HG03469 (cell line): ENCODE results near the gene PTGIS.

Experiments
- ATAC-seq: cut with Tn5 transposase; IDR thresholded peaks from one replicate; pipeline ENCODE4 v1.9.1; 2021; ENCODE audit warnings: mild to moderate bottlenecking, moderate library complexity, moderate number of reproducible peaks; ENCODE audit not compliant: unreplicated experiment

Gene PTGIS

DNA sequence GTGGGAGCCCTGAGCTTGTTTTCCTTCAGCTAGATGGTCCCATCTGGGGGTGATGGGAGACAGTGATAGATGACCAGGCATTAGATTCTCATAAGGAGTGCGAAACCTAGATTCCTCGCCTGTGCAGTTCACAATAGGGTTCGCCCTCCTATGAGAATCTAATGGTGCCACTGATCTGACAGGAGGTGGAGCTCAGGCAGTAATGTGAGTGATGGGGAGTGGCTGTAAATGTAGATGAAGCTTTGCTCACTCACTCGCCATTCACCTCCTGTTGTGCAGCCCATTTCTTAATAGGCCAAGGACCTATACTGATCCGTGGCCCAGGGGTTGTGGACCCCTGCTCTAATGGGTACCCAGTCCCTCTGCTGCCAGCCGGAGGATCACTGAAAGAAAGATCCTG, 64.8 kb downstream of the PTGIS start:
- no peak for ATAC-seq

DNA sequence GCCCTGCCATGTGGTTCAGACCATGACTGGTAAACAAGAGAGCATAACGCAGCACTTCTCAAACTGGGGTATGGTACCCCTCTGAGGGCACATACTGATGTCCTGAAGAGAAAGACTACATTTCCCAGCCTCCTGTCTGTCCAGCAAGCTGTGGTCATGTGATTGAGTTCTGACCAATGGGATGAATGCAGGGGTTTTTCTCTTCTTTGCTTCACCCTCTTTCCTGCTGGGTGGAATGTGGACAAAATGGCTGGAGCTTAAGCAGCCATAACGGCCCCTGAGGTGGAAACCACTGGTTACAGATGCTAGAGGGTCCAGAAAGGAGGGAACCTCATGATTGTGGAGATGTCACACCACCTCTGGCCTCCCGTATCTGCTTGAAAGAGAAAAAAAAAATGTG, 66.0 kb downstream of the PTGIS start:
- no peak for ATAC-seq

DNA sequence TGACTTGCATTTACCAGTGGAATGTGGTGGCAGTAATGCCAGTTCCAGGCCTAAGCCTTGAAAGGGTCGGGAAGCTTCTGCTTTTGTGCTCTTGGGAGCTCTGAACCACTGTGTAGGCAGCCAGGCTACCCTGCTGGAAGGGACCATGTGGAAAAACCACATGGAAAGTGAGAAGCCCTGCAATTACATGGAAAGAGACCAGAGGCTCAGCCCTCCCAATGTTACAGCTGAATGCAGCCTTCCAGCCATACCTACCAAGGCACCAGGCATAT, 70.6 kb downstream of the PTGIS start:
- no peak for ATAC-seq

DNA sequence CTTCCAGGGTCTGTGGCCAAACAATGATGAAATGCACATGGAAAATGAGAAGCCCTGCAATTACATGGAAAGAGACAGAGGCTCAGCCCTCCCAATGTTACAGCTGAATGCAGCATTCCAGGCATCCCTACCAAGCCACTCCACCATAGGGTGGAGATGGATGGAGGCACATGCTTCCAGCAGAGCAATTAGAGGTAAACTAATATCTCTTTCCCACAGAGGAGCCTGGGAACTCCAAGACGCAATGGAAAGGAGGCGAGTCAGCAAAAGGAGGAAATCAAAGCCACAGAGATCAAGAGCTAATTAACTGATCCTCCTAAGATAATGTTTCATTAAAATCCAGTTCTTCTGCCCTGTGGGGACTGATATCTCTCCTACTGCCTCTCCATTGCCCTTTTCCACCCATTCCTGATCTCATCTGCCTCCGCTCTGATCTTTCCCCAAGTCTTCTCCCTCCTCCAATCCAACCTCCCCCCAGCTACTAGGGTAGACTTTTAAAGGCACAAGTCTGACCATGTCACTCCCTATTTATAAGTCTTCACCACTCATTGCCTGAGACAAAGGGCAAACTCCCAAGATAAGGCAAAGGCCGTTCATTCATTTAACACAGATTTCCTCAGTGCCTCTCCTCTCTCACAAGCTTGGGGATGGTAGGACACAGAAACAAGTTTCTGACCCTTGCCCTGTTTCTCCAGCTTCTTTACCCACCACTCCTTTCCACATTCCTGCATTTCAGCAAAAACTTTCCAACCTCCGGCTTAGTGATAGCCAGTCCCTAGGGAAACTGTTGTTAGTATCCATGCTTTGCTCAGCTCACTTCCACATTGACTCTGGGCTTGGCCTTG, 71.2 kb downstream of the PTGIS start:
- ATAC-seq: no peak

DNA sequence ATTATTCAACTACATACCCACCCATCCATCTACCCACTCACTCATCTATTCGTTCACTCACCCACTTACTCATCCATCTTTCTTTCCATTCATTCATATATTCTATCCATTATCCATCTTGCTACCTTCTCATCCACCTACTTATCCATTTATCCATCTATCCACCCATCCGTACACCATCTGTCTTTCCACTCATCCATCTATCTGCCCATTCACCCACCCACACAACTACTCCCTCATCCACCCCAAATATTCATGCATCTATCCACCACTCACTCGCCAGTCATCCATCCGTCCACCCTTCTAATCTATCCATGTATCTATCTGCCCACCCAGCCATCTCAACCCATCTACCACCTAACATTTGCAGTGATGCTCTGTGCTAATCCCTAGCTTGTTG, 71.9 kb downstream of the PTGIS start:
- no peak for ATAC-seq

DNA sequence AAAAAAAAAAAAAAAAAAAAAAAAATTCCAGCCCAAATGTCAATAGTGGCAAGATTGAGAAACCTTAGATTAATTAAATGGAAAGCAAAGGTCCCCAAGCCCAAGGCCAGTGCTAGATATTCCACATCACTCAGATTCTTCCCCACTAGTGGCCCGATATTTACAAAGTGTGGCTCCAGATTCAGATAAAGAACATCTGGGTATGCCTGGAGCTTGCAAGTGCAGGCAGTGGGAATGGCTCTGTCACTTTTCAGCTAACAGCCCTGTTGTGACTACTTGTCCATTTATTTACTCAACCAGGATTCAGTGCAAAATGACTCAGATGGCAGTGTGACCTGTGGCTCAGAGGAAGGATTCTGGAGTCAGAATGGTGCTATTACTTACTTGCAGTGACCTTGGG, 77.2 kb downstream of the PTGIS start:
- ATAC-seq: no peak

DNA sequence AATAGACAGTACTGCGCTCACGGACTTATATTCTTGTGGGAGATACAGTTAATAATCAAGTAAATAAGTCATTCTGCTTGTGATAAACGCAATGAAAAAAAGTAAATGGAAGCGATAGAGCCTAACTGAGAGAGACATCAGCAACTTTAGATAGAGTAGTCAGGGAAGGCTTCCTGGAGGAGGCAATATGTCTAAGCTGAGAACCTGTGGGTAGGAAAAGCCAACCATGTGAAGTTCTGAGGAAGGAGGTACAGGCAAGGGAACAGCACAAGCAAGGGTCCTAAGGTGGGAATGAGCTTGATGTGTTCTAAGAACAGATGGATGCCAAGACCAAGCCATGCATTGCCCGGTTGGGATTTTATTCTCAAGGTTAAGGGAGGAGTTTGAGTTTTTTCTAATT, 78.2 kb downstream of the PTGIS start:
- no peak for ATAC-seq

DNA sequence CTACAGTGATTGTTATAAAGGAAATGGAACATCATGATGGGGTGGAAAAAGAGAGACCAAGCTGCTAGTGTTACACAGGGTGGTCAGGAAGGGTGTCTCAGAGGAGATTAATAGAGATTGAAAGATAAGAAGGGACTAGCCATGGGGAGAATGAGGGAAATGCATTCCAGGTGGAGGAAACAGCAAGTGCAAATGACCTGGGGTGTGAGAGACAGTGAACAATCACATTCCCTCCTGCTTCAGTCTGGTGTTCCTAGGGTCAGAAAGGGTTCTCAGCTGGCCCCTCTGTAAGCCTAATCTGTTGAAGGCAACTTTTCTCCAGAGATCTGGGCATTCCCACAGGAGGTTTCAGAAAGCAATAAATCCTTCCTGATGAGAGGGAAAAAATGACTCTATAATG, 81.9 kb downstream of the PTGIS start:
- ATAC-seq: no peak

DNA sequence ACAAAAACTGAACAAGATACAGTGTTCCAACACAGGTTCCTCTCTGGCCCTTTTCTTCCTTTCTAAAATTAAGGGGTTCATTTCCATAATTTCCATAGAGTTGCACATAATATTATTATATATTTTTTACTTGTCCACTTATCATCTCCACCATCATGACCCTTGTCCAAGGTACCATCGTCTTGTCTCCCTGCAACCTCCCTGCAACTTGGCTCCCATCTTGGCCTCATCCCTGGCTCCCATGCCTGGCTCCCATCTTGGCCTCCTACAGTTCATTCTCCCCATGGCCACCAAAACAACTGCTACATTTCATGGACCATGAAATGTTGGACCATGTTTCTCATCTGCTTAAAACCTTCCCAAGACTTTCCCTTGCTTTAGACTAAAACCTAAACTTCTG, 82.4 kb downstream of the PTGIS start:
- ATAC-seq: no peak

DNA sequence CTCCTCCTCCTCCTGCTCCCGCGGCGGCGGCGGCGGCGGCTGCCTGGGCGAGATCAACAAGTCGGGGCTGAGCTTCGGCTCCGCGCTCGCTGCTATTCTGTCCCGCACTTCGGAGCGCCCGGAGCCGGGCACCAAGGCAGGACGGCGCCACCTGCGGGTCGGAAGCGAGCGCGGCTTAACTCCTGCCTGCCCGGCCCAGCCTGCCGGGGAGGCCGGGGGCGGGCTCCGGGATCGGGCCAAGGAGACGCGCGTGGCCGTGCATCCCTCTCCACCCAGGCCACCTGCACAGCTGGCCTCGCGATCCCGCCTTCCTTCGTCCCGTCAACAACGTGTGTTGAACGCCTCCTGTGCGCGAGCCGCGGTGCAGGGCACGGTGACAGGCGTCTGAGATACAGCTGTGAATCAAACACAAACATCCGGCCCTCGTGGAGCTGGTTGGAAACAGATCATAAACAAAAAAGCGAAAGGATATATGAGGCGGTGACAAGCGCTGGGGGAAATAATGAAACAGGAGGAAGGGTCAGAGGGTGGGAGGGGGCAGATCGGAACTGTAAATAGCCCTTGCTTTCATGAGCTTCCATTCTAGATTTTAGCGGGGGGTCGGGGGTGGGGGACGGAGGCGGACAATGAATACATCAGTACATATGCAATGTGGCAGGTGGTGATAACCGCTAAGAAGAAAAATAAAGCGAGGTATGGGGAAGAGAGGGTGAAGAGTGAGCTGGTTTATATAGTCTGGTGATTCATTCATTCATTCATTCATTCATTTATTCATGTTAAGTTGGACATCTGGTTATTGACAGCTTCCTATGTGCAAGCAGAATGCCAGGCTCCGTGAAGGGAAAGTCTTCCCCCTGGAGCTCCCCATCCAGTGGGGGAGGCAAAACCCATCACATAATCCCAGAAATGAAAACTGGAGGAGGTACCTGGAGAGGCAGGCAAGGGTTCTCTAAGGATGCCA, 83.5 kb downstream of the PTGIS start:
- no peak for ATAC-seq

DNA sequence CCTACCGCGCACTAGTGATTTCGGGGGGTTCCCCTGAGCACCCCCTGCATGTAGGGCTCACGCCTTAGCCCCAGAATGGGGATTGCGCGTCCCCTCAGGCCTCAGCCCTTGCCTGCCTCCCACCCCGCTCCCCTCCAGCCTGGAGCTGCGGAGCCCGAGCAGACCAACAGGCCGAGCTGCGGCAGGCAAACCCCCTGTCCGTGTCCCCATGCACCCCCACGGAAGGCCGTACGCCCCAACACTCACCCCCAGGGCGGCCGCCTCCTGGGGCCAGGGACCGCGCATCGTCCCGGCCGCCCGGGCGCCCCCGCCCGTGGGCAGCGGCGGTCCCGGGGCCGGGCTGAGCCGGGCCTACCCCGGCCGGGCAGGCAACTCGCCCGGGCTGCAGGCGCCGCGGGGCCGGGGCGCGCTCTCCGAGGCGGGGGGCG, 84.2 kb downstream of the PTGIS start:
- no peak for ATAC-seq

DNA sequence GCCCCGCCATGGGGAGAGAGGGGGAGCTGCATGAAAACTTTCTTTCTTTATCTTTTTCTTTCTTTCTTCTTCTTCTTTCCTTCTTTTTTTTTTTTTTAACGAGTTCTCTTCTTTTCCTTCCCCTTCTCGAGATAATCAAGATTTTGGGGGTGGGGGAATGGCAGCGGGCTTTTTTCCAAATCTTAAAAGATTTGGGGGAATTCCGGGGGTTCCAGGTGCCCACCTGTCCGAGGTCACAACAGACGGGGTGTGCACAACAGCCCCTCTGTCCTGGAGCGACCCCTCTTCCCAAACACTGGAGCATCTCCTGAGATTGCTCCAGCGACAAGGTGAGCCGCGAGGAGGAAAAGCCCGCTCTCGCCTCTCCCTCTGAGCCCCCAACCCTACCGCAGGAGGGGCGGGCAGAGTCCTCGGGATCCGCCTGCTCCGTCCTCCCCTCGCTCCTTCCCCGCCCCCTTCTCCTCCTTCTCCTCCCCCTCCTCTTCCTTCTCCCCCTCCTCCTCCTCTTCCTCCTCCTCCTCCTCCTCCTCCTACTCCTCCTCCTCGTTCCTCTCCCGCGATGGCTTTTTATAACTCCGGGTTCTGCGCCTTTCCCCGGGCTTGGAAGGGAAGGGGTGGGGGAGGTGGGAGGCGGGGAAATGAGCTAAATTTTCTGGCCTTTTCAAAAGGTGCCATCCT, 84.8 kb downstream of the PTGIS start:
- ATAC-seq: no peak

DNA sequence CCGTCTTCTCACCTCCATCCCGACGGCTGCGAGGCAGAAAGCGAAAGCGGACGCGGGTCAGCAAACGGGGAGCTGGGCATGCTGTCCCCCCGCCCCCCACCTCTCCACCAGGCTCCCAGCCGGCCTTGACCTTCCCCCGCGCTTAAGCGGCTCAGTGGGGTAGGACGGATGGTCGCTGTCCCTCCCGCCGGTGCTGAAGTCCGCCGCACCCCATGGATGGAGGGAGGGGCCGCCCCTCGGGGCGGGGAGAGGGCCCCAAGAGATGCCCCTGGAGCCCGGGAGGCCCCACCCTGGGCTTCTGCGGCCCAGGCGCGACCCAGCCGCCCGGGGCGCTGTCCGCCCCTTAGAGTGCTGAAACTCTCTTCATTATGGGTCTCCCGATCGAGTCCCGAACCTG, 85.3 kb downstream of the PTGIS start, which contains the start of gene KCNB1:
Gene KCNB1 (minus strand): TSS at position 48 of the 397 bp plus-strand sequence. CDS start 188 bp downstream, outside the sequence.
- no peak for ATAC-seq

DNA sequence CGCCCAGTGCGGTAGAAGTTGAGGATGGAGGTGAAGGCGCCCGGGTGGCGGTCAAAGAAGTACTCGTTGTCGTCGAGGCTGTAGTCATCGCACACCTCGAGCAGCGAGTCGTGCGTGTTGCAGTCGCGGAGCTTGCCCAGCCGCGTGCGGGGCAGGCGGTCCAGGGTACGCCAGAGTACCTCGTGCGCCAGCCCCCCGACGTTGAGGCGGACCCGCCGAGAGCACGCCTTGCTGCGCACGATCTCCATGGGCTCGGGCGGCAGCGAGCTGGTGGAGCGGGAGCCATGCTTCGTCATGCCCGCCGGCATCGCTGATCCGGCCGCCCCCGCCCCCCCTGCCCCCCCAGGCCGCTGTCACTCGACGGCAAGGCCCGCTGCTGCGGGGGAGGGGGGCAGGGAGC, 85.8 kb downstream of the PTGIS start:
- ATAC-seq: no peak

DNA sequence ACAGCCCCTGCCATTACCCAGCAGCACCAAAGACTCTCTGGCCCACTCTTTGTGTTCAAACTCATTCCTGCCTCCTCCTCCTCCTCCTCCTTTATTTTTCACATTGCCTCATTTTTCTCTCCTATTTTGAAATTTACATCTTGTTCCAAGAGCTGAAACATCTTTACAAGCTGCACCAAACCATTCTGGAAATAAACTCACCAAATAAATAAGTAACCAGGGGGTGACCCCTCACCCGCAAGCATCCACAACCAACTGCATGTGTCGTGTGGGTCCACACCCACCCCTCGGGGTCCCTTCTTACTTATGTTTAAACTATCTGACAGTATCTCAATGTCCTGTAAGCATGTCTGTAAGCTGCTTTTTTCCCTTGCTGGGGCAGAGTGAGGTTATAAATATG, 86.8 kb downstream of the PTGIS start:
- ATAC-seq: no peak

DNA sequence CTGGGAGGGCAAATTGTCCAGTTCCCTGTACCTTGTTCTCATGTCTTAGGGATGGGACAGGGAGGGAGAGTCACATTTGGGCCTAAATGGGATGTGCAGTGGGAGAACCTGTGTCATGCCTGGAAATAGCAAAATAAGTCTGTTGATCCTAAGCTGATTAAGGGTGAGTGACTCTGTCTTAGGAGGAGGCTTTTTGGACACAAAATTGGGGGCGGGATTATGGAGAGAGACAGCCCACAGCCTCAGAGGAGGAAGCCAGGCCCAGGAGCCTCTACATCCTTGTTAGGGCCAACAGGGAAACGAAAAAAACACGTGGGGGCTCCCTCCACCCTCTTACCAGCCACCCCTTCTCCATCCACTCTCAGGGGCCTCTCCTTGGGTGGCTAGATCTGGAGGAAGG, 87.7 kb downstream of the PTGIS start:
- no peak for ATAC-seq

DNA sequence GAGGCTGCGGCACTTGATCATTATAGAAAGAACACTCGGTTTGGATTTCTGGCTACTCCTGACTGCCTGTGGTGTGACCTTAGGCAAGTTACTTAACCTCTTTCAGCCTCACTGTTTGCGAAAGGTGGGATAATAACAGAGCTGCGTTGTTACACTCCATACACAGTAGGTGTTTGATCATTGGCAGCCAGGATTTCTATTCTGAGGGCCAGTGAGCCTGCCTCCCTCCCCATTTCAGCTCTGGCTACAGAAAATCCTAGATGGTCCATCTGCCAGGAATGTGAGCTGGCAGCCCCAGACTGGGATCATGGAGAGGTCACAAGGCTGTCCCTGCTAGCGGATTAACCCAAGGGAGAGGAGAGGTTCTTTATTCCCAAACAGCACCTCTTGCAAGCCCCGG, 88.2 kb downstream of the PTGIS start:
- ATAC-seq: no peak

DNA sequence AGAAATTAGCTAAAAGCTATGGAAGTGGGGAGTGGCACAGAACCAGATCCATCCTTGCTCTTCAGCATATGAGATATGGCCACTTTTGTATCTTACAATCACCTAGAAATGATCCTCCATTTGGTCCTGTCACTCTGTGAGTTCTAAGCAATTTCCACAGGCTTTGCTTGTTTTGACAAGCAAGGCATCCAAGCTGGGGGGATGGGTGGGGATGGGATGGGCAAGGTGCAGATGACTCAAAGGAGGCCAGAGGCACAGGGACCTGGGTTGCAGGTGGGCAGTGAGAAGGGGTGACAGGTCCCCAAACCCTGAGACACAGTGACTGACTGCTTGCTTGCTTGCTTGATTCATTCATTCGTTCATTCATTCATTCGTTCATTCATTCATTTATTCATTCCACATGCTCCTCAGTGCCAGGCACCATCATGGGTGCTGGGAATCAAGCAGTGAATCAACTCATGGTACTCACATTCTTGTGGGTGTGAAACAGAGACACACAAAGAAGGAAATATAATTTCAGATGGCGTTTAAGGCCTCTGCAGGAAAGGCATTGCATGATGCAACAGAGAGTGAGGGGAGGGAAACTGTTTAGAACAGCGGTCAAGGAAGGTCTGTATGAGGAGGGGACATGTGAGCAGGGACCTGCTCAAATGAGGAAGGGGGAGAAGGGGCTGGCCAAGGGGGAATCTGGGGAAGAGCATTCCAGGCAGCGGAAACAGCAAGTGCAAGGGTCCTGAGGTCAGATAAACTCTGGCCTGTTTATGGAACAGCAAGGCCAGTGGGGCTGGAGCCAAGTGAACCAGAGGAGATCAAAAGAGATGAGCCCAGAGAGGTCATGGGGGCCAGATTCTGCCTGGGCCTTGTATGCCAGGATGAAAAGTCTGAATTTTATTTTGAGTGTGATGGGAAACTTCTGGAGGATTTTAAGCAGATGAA, 88.9 kb downstream of the PTGIS start:
- ATAC-seq: no peak

DNA sequence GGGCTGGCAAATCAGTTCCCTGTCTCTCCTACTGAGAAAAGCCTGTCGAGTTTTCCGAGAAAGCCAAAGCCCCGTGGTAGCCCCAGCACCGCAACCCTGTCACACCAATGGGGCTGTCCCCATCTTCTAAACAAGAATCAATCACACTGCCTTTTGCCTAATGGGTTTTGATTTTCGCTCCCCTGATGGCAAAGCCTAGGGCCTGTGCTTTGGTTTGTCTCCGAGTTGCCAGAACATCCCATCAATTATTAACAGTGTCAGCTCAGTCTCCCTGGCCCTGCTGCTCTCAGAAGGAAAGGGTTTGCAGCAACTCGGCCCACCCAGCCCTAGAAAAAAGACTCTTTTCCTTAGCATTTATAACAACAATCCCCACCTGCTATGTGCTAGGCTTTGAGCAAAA, 89.7 kb downstream of the PTGIS start:
- no peak for ATAC-seq

DNA sequence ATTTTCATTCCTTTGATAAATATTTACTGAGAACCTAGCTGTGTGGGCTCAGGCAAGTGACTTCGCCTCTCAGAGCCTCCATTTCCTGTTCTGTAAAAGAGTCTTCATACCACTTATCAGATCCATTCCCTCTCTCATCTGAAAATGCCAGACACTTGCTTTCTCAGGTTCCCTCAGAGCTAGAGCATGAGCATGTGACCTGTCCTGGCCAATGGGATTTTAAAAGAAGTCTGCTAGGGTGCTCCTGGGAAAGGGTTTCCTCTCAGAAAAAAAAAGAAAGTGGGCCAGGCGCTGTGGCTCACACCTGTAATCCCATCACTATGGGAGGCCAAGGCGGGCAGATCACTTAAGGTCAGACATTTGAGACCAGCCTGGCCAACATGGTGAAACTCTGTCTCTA, 90.7 kb downstream of the PTGIS start:
- ATAC-seq: no peak

DNA sequence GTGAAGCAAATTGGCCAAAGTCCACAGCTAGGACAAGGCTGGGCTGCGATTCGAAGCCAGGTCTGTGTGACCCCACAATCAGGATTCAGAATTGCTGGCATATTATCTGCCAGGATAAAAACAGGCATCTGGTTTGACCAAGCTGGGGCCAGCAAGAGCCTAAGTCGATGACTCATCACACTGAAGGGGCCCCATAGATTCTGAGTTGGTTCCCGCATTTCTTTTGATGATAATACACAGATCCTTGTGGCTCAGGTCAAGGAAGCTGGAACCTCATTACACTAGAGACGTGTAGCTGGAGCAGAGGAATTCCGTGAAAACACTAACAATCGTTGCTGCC, 92.0 kb downstream of the PTGIS start:
- ATAC-seq: no peak
